Neural progenitor cell (in vitro differentiated cells): Measurements from ENCODE around the gene HTATIP2. TPM values are rescaled to one million over a fixed set of nuclear protein-coding genes. Genes with fewer than 3 reads are reported as not detected.

Experiments used
- DNase-seq: peaks from one replicate; pipeline ENCODE4 v3.0.0-alpha.2; 2016; ENCODE audit warnings: low spot score
- H2AFZ ChIP-seq: fragments of 200-600 bp; sonication (generic); replicated peaks from 2 replicates; pipeline ENCODE4 v1.6.1; 2016; ENCODE audit warnings: antibody characterized with exemption
- H3F3A ChIP-seq: fragments of 200-600 bp; sonication (generic); 2 replicates; pipeline ENCODE4 v1.6.1; 2016; ENCODE audit warnings: antibody characterized with exemption, low read depth
- H3K27ac ChIP-seq: fragments of 200-600 bp; sonication (generic); 2 replicates; pipeline ENCODE4 v1.5.1; 2016; ENCODE audit warnings: mild to moderate bottlenecking
- H3K27me3 ChIP-seq: fragments of 200-600 bp; sonication (generic); 2 replicates; pipeline ENCODE4 v1.6.1; 2016; ENCODE audit warnings: mild to moderate bottlenecking, moderate library complexity
- H3K36me3 ChIP-seq: fragments of 200-600 bp; sonication (generic); 2 replicates; pipeline ENCODE4 v1.5.1; 2016
- H3K4me1 ChIP-seq: fragments of 200-600 bp; sonication (generic); 2 replicates; pipeline ENCODE4 v1.6.1; 2016; ENCODE audit warnings: mixed run types
- H3K4me2 ChIP-seq: fragments of 200-600 bp; sonication (generic); 2 replicates; pipeline ENCODE4 v1.6.1; 2016
- H3K4me3 ChIP-seq: fragments of 200-600 bp; sonication (generic); 2 replicates; pipeline ENCODE4 v1.5.1; 2016
- H3K79me2 ChIP-seq: fragments of 200-600 bp; sonication (generic); 2 replicates; pipeline ENCODE4 v1.6.1; 2016; ENCODE audit warnings: low read depth
- H3K9ac ChIP-seq: fragments of 200-600 bp; sonication (generic); 2 replicates; pipeline ENCODE4 v1.6.1; 2016
- H3K9me3 ChIP-seq: fragments of 200-600 bp; sonication (generic); 2 replicates; pipeline ENCODE4 v1.5.1; 2016; ENCODE audit warnings: low read depth
- H4K20me1 ChIP-seq: fragments of 200-600 bp; sonication (generic); 2 replicates; pipeline ENCODE4 v1.6.1; 2016; ENCODE audit warnings: low read depth
- H3K27ac Mint-ChIP-seq: 3 replicates; pipeline ENCODE4 v1.8.0; 2021; ENCODE audit warnings: mixed read lengths
- H3K27me3 Mint-ChIP-seq: 2 replicates; pipeline ENCODE4 v1.8.0; 2022; ENCODE audit warnings: low read depth, mild to moderate bottlenecking, inconsistent platforms, moderate library complexity, mixed read lengths; ENCODE audit not compliant: insufficient read depth
- H3K36me3 Mint-ChIP-seq: 3 replicates; pipeline ENCODE4 v1.8.0; 2021; ENCODE audit warnings: mixed read lengths
- H3K4me1 Mint-ChIP-seq: 3 replicates; pipeline ENCODE4 v1.8.0; 2021; ENCODE audit warnings: mixed read lengths
- H3K4me3 Mint-ChIP-seq: 3 replicates; pipeline ENCODE4 v1.8.0; 2021; ENCODE audit warnings: mild to moderate bottlenecking, moderate library complexity, mixed read lengths
- H3K9me3 Mint-ChIP-seq: 3 replicates; pipeline ENCODE4 v1.8.0; 2020; ENCODE audit warnings: mixed read lengths
- EZH2 ChIP-seq: fragments of 200-600 bp; sonication (generic); IDR thresholded peaks from 2 replicates; pipeline ENCODE4 v1.6.1; 2017; ENCODE audit warnings: antibody characterized with exemption, mild to moderate bottlenecking, moderate library complexity
- EZH2phosphoT487 ChIP-seq: fragments of 200-600 bp; sonication (generic); IDR thresholded peaks from 2 replicates; pipeline ENCODE4 v1.6.1; 2017; ENCODE audit warnings: antibody characterized with exemption
- total RNA-seq: library from RNA; depleted of rRNA; stranded (reverse); fragments of >200 nt; gene quantifications from 2 replicates; pipeline ENCODE4 v1.2.3, GENCODE V29; 2015; ENCODE audit warnings: low replicate concordance
- TF ChIP-seq, protein P1 (sequence below): fragments of 200-600 bp; sonication (generic); IDR thresholded peaks from 2 replicates; pipeline ENCODE4 v1.5.1; 2017; ENCODE audit warnings: antibody characterized with exemption, mild to moderate bottlenecking

HTATIP2 gene
- total RNA-seq, 1 donor from 2014 or later: 25.3 TPM

DNA sequence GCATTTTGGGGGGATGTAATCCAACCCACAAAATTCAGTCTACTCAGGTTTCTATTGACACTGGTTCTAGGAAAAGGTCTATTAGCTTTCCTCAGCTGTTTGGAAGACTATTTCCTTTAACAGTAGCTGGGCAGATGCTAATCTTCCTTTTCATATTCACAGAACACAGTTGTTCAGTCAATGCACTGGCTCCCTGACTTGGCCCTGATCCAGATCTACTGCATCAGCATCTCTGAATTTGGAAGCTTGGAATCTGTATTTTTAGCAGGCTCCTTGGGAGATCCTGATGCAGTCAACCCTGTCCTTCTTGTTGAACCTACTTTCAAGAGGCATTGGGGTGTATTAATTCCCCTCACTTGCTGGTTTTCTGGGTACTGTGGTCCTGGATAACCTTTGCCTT is 6.3 kb downstream of the HTATIP2 start:
- Mint-ChIP-seq H3K27ac (no peak overlapping the region), H3K4me3 (no peak overlapping the region), H3K27me3 (peaks cover 9% of the 10 kb centered on the region), H3K4me1 (peaks cover 17% of the 10 kb centered on the region), H3K36me3 (no peaks in the 10 kb centered on the region), H3K9me3 (no peaks in the 10 kb centered on the region)
- no peak overlapping the region for H3K9ac ChIP-seq
- H3K27ac ChIP-seq: no peak overlapping the region
- H3F3A ChIP-seq: no peaks in the 10 kb centered on the region
- H3K4me2 ChIP-seq: no peak overlapping the region
- H4K20me1 ChIP-seq: no peaks in the 10 kb centered on the region
- H3K9me3 ChIP-seq: no peaks in the 10 kb centered on the region
- H2AFZ ChIP-seq: no peak overlapping the region
- no peak overlapping the region for H3K4me3 ChIP-seq
- DNase-seq: no peak
- no peak for TF ChIP-seq EZH2phosphoT487
- no peak for TF ChIP-seq EZH2
- TF ChIP-seq, protein P1, sequence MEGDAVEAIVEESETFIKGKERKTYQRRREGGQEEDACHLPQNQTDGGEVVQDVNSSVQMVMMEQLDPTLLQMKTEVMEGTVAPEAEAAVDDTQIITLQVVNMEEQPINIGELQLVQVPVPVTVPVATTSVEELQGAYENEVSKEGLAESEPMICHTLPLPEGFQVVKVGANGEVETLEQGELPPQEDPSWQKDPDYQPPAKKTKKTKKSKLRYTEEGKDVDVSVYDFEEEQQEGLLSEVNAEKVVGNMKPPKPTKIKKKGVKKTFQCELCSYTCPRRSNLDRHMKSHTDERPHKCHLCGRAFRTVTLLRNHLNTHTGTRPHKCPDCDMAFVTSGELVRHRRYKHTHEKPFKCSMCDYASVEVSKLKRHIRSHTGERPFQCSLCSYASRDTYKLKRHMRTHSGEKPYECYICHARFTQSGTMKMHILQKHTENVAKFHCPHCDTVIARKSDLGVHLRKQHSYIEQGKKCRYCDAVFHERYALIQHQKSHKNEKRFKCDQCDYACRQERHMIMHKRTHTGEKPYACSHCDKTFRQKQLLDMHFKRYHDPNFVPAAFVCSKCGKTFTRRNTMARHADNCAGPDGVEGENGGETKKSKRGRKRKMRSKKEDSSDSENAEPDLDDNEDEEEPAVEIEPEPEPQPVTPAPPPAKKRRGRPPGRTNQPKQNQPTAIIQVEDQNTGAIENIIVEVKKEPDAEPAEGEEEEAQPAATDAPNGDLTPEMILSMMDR: no peak
- H3K4me1 ChIP-seq: peaks cover 7% of the 10 kb centered on the region
- no peaks in the 10 kb centered on the region for H3K27me3 ChIP-seq
- H3K36me3 ChIP-seq: no peaks in the 10 kb centered on the region
- no peaks in the 10 kb centered on the region for H3K79me2 ChIP-seq

DNA sequence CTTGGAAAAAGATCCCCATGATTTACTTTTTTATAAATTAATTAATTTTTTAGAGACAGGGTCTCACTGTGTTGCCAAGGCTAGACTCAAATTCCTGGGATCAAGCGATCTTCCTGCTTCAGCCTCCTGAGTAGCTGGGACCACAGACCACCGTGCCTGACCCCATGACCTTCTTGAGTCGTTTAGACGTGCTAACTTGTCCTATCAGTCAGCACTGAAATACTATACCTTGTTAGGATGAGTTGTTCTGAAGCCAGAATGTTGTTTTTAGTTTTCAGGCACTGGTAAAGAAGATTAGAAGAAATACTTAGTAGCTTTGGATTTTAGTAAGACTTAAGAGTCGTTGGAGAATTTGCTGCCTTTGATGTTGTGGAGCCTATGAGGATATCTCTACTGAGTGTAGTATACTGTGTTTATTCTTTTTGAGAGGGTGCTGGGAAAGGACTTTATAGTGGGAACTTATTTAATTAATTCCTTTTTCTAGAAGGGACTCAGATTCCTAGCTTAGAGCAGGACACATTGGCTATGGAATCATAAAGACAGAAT is 8.6 kb downstream of the HTATIP2 start:
- Histone ChIP-seq H3K27me3 (no peaks in the 10 kb centered on the region), H3K4me1 (peaks cover 7% of the 10 kb centered on the region), H2AFZ (no peak overlapping the region), H3K79me2 (no peaks in the 10 kb centered on the region), H3F3A (no peaks in the 10 kb centered on the region), H3K36me3 (no peaks in the 10 kb centered on the region), H3K9me3 (no peaks in the 10 kb centered on the region), H3K27ac (no peak overlapping the region), H3K9ac (no peak overlapping the region), H3K4me3 (no peak overlapping the region), H4K20me1 (no peaks in the 10 kb centered on the region), H3K4me2 (no peak overlapping the region)
- TF ChIP-seq, protein P1: no peak
- no peak for TF ChIP-seq EZH2phosphoT487
- TF ChIP-seq EZH2: no peak
- Mint-ChIP-seq H3K4me1 (peaks cover 13% of the 10 kb centered on the region), H3K27ac (no peak overlapping the region), H3K9me3 (no peaks in the 10 kb centered on the region), H3K4me3 (no peak overlapping the region), H3K36me3 (no peaks in the 10 kb centered on the region), H3K27me3 (peaks cover 1% of the 10 kb centered on the region)
- no peak for DNase-seq

DNA sequence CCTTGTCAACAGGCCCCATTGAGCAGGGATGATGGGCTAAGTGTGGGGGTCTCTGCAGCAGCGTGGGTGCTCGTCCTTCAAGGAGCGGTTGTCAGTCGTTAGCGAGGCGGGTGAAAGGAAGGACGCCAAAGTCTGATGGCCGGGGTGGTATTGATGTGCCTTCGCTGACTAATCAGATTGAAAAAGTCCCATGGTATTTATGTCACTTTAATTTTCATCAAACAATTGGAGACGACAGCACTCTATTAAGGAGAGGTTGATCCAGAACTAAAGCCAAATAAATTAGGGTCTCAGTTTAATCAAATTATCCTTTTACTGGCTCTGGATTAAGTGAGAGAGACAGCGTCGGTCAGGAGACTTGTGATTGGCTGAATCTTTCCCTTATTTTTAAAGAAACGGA is 9.6 kb downstream of the HTATIP2 start:
- H3K27ac Mint-ChIP-seq: no peak overlapping the region
- Histone ChIP-seq H3K4me3 (no peak overlapping the region), H3K4me2 (no peak overlapping the region), H4K20me1 (no peaks in the 10 kb centered on the region), H3K4me1 (peaks cover 7% of the 10 kb centered on the region), H3F3A (no peaks in the 10 kb centered on the region), H3K27me3 (no peaks in the 10 kb centered on the region), H3K9ac (no peak overlapping the region), H3K79me2 (no peaks in the 10 kb centered on the region), H3K27ac (no peak overlapping the region), H2AFZ (no peak overlapping the region), H3K36me3 (no peaks in the 10 kb centered on the region), H3K9me3 (no peaks in the 10 kb centered on the region)
- H3K27me3 Mint-ChIP-seq: no peaks in the 10 kb centered on the region
- no peaks in the 10 kb centered on the region for H3K9me3 Mint-ChIP-seq
- DNase-seq: no peak
- H3K4me3 Mint-ChIP-seq: no peak overlapping the region
- no peak for TF ChIP-seq EZH2
- TF ChIP-seq, protein P1: no peak
- TF ChIP-seq EZH2phosphoT487: peak; percentile 60
- H3K4me1 Mint-ChIP-seq: peaks cover 12% of the 10 kb centered on the region
- no peaks in the 10 kb centered on the region for H3K36me3 Mint-ChIP-seq
